Kidney (tissue), 14 donors: ENCODE measurements around the gene RGS6. TPM values are rescaled to one million over a fixed set of nuclear protein-coding genes. Genes with fewer than 3 reads are reported as not detected.

Experiments used
- DNase-seq, 5 donors: peaks; one replicate each; pipeline ENCODE4 v3.0.0-alpha.2; 2013 to 2020
- FAIRE-seq: peaks from 2 replicates; lab custom pipeline; 2012; peaks lifted over from hg19 to GRCh38; lab: Jason Lieb, UNC
- H3K27ac ChIP-seq, 2 donors: one replicate each; pipeline ENCODE4 v1.7.0; 2013; ENCODE audit warnings: low read depth in 2 of 2, low read length in 2 of 2, inconsistent platforms in 1 of 2
- H3K27me3 ChIP-seq: one replicate; pipeline ENCODE4 v1.7.1; 2013; ENCODE audit warnings: low read length, inconsistent platforms; ENCODE audit not compliant: control insufficient read depth, insufficient read depth
- H3K36me3 ChIP-seq, 3 donors: one replicate each; pipeline versions ENCODE4 v1.7.0 to v1.7.1; 2013; ENCODE audit warnings: low read length in 3 of 3, control low read depth in 1 of 3, inconsistent platforms in 1 of 3; ENCODE audit not compliant: insufficient read depth in 3 of 3, control insufficient read depth in 2 of 3
- H3K4me1 ChIP-seq, 3 donors: one replicate each; pipeline versions ENCODE4 v1.7.0 to v1.7.1; 2013; ENCODE audit warnings: low read length in 3 of 3, inconsistent platforms in 1 of 3, low read depth in 1 of 3; ENCODE audit not compliant: control insufficient read depth in 2 of 3, insufficient read depth in 2 of 3
- H3K4me3 ChIP-seq, 3 donors: one replicate each; pipeline versions ENCODE4 v1.7.0 to v1.8.1; 2013; ENCODE audit warnings: low read length in 3 of 3, control low read depth in 1 of 3, inconsistent platforms in 1 of 3
- H3K9ac ChIP-seq, 3 donors: one replicate each; pipeline versions ENCODE4 v1.7.0 to v1.7.1; 2013; ENCODE audit warnings: low read length in 3 of 3, control low read depth in 1 of 3, inconsistent platforms in 1 of 3
- H3K9me3 ChIP-seq, 3 donors: one replicate each; pipeline versions ENCODE4 v1.7.0 to v1.7.1; 2013; ENCODE audit warnings: low read length in 3 of 3, control low read depth in 1 of 3, inconsistent platforms in 1 of 3; ENCODE audit not compliant: control insufficient read depth in 2 of 3, insufficient read depth in 1 of 3
- intact Hi-C: fragments of 100-400 bp; cut with DNase I; formaldehyde crosslinking; loops from one replicate; pipeline ENCODE4 v1.11.1; 2022
- polyA plus RNA-seq: library from polyadenylated mRNA; stranded (reverse); fragments of 350-450 nt; fragmentation: Illumina TruSeq; extraction: RNeasy Lipid Tissue Mini Kit (QIAGEN cat#74804); gene quantifications from one replicate; pipeline ENCODE4 v1.2.3, GENCODE V29; 2014; ENCODE audit warnings: low read depth, low replicate concordance; ENCODE audit not compliant: insufficient read depth
- total RNA-seq: library from RNA; stranded (reverse); fragmentation: NEBNext Ultra II Directional; extraction: Animal tissue kit (Norgen Biotek cat#: 25700); gene quantifications from one replicate; pipeline ENCODE4 v1.2.1, GENCODE V29; 2021
- TF ChIP-seq, protein P1 (sequence below): IDR thresholded peaks from 3 replicates; pipeline ENCODE4 v1.5.1; 2012; ENCODE audit warnings: mild to moderate bottlenecking, moderate library complexity, borderline replicate concordance; ENCODE audit not compliant: insufficient read depth; ENCODE audit errors: extremely low read depth
- donor health status: control.
- donor health status: control.
- donor health status: control.
- donor health status: control.
- donor health status: control.
- donor health status: DM: yes; HTN: yes; CAD: no.
- donor health status: Normal renal cell carcinoma (clear cell type).

RGS6 gene
- total and polyA plus RNA-seq, 2 donors from 2014 or later, result 1.1 to 1.4 TPM

DNA sequence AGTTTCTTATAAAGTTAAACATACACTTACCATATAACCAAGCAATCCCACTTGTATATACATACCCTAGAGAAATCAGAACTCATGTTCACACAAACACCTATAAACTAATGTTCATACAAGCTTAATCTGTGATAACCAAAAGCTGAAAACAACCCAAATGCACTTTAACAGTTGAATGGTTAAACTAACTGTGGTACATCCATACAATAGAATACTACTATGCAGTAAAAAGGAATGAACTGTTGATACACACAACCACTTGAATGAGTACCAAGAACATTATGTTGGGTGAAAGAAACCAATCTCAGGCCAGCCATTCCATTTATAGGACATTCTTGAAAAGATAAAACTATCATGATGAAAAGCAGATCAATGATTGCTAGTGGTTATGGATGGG, 534.1 kb downstream of the RGS6 start:
- TF ChIP-seq, protein P1, sequence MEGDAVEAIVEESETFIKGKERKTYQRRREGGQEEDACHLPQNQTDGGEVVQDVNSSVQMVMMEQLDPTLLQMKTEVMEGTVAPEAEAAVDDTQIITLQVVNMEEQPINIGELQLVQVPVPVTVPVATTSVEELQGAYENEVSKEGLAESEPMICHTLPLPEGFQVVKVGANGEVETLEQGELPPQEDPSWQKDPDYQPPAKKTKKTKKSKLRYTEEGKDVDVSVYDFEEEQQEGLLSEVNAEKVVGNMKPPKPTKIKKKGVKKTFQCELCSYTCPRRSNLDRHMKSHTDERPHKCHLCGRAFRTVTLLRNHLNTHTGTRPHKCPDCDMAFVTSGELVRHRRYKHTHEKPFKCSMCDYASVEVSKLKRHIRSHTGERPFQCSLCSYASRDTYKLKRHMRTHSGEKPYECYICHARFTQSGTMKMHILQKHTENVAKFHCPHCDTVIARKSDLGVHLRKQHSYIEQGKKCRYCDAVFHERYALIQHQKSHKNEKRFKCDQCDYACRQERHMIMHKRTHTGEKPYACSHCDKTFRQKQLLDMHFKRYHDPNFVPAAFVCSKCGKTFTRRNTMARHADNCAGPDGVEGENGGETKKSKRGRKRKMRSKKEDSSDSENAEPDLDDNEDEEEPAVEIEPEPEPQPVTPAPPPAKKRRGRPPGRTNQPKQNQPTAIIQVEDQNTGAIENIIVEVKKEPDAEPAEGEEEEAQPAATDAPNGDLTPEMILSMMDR, result no peak
- intact Hi-C loops, result no loop called here

DNA sequence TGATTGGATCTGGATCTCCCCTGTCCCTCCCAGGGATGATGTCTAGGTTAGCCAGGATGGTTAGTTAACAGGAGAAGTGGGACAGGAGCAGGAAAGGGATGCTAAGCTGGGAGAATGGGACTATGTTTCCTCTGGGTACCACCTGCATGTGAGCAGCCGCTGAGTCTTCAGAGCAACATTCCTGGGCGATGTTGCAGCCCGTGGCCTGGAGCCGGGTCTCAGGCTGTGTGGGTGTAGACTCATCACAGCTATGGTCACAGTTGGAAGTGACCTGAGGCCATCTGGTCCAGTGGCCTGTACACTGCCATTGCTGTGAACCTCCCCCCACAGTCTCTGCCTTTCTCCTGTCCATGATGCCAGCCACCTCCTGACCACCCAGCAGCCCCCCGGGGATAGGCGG, 539.1 kb downstream of the RGS6 start:
- Histone ChIP-seq H3K4me3 (no peak overlapping the region), H3K4me1 (peaks cover 0 to under 1% (median 0%) of the 10 kb centered on the region in 3 donors), H3K9me3 (peaks cover 0 to 4% (median 2%) of the 10 kb centered on the region in 3 donors), H3K27ac (no peak overlapping the region), H3K27me3 (no peaks in the 10 kb centered on the region), H3K9ac (no peak overlapping the region), H3K36me3 (no peaks in the 10 kb centered on the region)
- no peak for DNase-seq
- intact Hi-C loops, result no loop called here
- TF ChIP-seq, protein P1, result no peak
- FAIRE-seq, result no peak

More for the DNA sequence above, 534.1 kb downstream of the RGS6 start:
- H3K4me1 ChIP-seq, result no peaks in the 10 kb centered on the region
- DNase-seq, result no peak
- no peaks in the 10 kb centered on the region for H3K36me3 ChIP-seq
- H3K27me3 ChIP-seq, result no peaks in the 10 kb centered on the region
- H3K9me3 ChIP-seq, result peaks cover 0 to 12% (median 3%) of the 10 kb centered on the region in 3 donors
- H3K9ac ChIP-seq, result no peak overlapping the region
- no peak for FAIRE-seq
- no peak overlapping the region for H3K27ac ChIP-seq
- no peak overlapping the region for H3K4me3 ChIP-seq

DNA sequence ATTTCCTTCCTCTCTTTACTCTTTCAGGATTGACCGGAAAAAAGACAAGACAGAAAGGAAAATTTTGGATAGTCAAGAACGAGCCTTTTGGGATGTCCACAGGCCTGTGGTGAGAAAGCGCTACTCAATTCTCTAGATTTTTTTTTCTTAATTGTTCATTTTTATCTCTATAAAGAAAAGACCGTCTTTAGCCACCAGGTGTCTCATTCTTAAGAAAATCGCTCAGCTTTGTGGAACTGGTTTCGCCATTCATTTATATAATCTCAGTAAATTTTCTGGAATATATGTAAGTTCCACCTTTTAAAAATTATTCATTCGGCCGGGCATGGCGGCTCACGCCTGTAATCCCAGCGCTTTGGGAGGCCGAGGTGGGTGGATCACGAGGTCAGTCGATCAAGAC, 540.6 kb downstream of the RGS6 start:
- intact Hi-C loops, result no loop called here
- Histone ChIP-seq H3K27ac (no peak overlapping the region), H3K36me3 (no peaks in the 10 kb centered on the region), H3K9me3 (no peaks in the 10 kb centered on the region), H3K4me1 (peaks cover 0 to 3% (median 0%) of the 10 kb centered on the region in 3 donors), H3K9ac (no peak overlapping the region), H3K4me3 (no peak overlapping the region), H3K27me3 (no peaks in the 10 kb centered on the region)
- TF ChIP-seq, protein P1, result no peak
- no peak for FAIRE-seq
- no peak for DNase-seq
